ENCODE results near the gene CHD8. TPM values are rescaled to one million over a fixed set of nuclear protein-coding genes. Genes with fewer than 3 reads are reported as not detected.

CHD8 gene
- total and polyA plus RNA-seq, 2 experiments from 2014 or later: 22.1 to 50.9 TPM

DNA sequence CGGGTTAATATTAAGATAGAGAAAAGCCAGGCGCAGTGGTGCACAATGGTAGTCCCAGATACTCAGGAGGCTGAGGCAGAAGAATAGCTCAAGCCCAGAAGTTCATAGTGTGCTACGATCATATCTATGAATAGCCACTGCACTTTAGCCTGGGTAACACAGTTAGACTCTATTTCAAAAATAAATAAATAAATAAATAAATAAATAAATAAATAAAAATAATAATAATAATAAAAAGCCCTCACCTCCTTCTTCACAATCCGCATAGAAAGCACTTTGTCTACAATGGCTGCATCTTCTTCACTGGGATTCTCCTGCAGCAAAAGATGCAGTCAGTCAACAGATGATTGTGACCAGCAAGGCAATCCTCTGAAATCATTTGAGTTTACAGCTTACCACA is 40.6 kb downstream of the CHD8 start:
- no peaks in the 10 kb centered on the region for H4K20me1 ChIP-seq (ENCODE audit: insufficient read depth, poor library complexity, severe bottlenecking)
- no peaks in the 10 kb centered on the region for H3K4me1 ChIP-seq (ENCODE audit: insufficient read depth)
- H3K27me3 ChIP-seq: no peaks in the 10 kb centered on the region
- TF ChIP-seq EZH2 (IDR thresholded peaks at IDR 0.05; ENCODE audit: borderline replicate concordance): no peak
- TF ChIP-seq, protein P1, sequence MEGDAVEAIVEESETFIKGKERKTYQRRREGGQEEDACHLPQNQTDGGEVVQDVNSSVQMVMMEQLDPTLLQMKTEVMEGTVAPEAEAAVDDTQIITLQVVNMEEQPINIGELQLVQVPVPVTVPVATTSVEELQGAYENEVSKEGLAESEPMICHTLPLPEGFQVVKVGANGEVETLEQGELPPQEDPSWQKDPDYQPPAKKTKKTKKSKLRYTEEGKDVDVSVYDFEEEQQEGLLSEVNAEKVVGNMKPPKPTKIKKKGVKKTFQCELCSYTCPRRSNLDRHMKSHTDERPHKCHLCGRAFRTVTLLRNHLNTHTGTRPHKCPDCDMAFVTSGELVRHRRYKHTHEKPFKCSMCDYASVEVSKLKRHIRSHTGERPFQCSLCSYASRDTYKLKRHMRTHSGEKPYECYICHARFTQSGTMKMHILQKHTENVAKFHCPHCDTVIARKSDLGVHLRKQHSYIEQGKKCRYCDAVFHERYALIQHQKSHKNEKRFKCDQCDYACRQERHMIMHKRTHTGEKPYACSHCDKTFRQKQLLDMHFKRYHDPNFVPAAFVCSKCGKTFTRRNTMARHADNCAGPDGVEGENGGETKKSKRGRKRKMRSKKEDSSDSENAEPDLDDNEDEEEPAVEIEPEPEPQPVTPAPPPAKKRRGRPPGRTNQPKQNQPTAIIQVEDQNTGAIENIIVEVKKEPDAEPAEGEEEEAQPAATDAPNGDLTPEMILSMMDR (IDR thresholded peaks at IDR 0.05; ENCODE audit: poor library complexity): no peak
- H3K36me3 ChIP-seq (replicated peaks; ENCODE audit: insufficient read depth, low read depth): no peaks in the 10 kb centered on the region
- no peaks in the 10 kb centered on the region for H3K9me3 ChIP-seq (ENCODE audit: low read depth)
- H3K9me2 ChIP-seq (replicated peaks; ENCODE audit: insufficient read depth): no peaks in the 10 kb centered on the region
- no peak overlapping the region for H2AFZ ChIP-seq
- H3K27ac ChIP-seq: no peak overlapping the region
- H3K4me2 ChIP-seq: no peak overlapping the region
- DNase-seq (ENCODE audit: low spot score): no peak
- H3K79me2 ChIP-seq: no peaks in the 10 kb centered on the region
- no peak overlapping the region for H3K4me3 ChIP-seq
- WGBS (ENCODE audit: low lambda C conversion rate, missing lambda C conversion rate): over 99% methylated on average over 4 of the region's 4 CpGs

DNA sequence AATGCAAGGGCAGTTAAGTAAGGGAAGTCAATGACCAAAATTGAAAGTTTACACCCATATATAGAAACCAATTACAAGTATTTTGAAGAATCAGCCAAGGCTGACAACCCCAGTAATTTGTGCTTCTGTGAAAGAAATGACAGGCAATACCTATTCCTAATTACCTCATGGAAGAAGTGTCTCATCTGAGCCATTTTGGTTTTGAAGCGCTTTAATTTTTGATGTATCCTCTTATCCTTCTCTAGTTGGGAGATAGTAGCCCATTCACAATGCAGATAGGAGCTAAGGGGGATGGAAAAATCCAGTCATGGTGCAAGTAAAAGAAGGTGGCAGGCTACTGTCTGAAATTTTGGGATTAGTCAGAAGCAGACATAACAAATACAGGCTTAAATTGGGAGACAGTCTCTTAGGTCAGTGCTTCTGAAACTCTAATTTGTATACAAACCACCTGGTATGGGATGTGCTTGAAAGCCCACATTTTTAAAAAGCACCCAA is 41.7 kb downstream of the CHD8 start:
- no peaks in the 10 kb centered on the region for H3K79me2 ChIP-seq
- no peaks in the 10 kb centered on the region for H4K20me1 ChIP-seq (ENCODE audit: insufficient read depth, poor library complexity, severe bottlenecking)
- no peaks in the 10 kb centered on the region for H3K9me3 ChIP-seq (ENCODE audit: low read depth)
- H3K27me3 ChIP-seq: no peaks in the 10 kb centered on the region
- DNase-seq (ENCODE audit: low spot score): no peak
- no peak overlapping the region for H2AFZ ChIP-seq
- H3K36me3 ChIP-seq (replicated peaks; ENCODE audit: insufficient read depth, low read depth): no peaks in the 10 kb centered on the region
- TF ChIP-seq, protein P1 (IDR thresholded peaks at IDR 0.05; ENCODE audit: poor library complexity): no peak
- TF ChIP-seq EZH2phosphoT487 (IDR thresholded peaks at IDR 0.05; ENCODE audit: low read depth, severe bottlenecking, unreplicated experiment) (no peak), EZH2 (IDR thresholded peaks at IDR 0.05; ENCODE audit: borderline replicate concordance) (no peak)
- H3K4me3 ChIP-seq: no peak overlapping the region
- 96% methylated on average over 1 of the region's 1 CpG for WGBS (ENCODE audit: low lambda C conversion rate, missing lambda C conversion rate)
- H3K4me2 ChIP-seq: no peak overlapping the region
- no peaks in the 10 kb centered on the region for H3K4me1 ChIP-seq (ENCODE audit: insufficient read depth)
- H3K27ac ChIP-seq: no peak overlapping the region
- no peaks in the 10 kb centered on the region for H3K9me2 ChIP-seq (replicated peaks; ENCODE audit: insufficient read depth)

DNA sequence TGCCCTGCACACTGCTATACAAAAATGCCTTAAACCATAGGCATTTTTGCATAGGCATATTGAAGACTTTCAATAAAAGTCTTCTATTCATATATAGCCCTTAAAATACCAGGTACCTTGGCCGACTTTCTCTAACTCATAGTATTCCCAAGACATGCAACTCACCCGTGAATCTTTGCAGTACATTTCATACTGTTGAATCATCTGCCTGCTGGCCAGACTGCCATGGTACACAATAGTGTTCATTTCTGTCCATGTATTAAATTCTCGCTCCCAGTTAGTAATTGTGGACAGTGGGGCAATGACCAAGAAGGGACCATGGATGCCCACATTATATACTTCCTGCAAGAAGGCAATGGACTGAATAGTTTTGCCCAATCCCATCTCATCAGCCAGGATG is 47.8 kb downstream of the CHD8 start:
- Histone ChIP-seq H3K36me3 (replicated peaks; ENCODE audit: insufficient read depth, low read depth) (peaks cover 6% of the 10 kb centered on the region), H2AFZ (no peak overlapping the region), H3K9me2 (replicated peaks; ENCODE audit: insufficient read depth) (no peaks in the 10 kb centered on the region), H3K27ac (no peak overlapping the region), H4K20me1 (ENCODE audit: insufficient read depth, poor library complexity, severe bottlenecking) (no peaks in the 10 kb centered on the region), H3K4me1 (ENCODE audit: insufficient read depth) (no peaks in the 10 kb centered on the region), H3K4me3 (no peak overlapping the region), H3K79me2 (no peaks in the 10 kb centered on the region), H3K27me3 (no peaks in the 10 kb centered on the region), H3K4me2 (no peak overlapping the region), H3K9me3 (ENCODE audit: low read depth) (no peaks in the 10 kb centered on the region)
- DNase-seq (ENCODE audit: low spot score): no peak
- WGBS (ENCODE audit: low lambda C conversion rate, missing lambda C conversion rate): 93% methylated on average over 3 of the region's 3 CpGs
- TF ChIP-seq EZH2phosphoT487 (IDR thresholded peaks at IDR 0.05; ENCODE audit: low read depth, severe bottlenecking, unreplicated experiment) (no peak), EZH2 (IDR thresholded peaks at IDR 0.05; ENCODE audit: borderline replicate concordance) (no peak)
- TF ChIP-seq, protein P1 (IDR thresholded peaks at IDR 0.05; ENCODE audit: poor library complexity): no peak

DNA sequence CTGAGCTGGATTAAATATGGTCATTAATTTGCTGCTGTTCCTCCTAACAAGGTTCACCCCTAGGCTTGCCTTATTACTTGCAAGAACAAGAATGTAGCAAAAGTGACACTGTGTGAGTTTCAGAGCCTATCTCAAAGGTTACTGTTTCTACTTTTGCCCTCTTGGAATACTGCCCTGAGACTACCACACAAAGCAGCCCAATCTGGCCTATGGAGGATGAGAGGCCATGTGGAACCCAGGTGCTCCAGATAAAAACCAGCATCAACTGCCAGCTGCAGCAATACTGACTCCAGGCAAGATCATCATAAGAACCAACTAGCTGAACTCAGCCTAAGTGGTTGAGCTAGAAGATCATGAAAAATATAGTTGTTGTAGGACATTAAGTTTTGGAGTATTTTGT is 49.7 kb downstream of the CHD8 start:
- Histone ChIP-seq H3K9me3 (ENCODE audit: low read depth) (no peaks in the 10 kb centered on the region), H3K4me3 (no peak overlapping the region), H3K27ac (no peak overlapping the region), H3K27me3 (no peaks in the 10 kb centered on the region), H3K4me2 (no peak overlapping the region), H3K4me1 (ENCODE audit: insufficient read depth) (no peaks in the 10 kb centered on the region), H3K36me3 (replicated peaks; ENCODE audit: insufficient read depth, low read depth) (peaks cover 6% of the 10 kb centered on the region), H2AFZ (no peak overlapping the region), H3K79me2 (no peaks in the 10 kb centered on the region), H3K9me2 (replicated peaks; ENCODE audit: insufficient read depth) (no peaks in the 10 kb centered on the region), H4K20me1 (ENCODE audit: insufficient read depth, poor library complexity, severe bottlenecking) (no peaks in the 10 kb centered on the region)
- TF ChIP-seq EZH2phosphoT487 (IDR thresholded peaks at IDR 0.05; ENCODE audit: low read depth, severe bottlenecking, unreplicated experiment): no peak
- TF ChIP-seq, protein P1 (IDR thresholded peaks at IDR 0.05; ENCODE audit: poor library complexity): no peak
- no peak for TF ChIP-seq EZH2 (IDR thresholded peaks at IDR 0.05; ENCODE audit: borderline replicate concordance)
- DNase-seq (ENCODE audit: low spot score): no peak
